Endothelial cell of umbilical vein (primary cell): ENCODE measurements around the gene DPP10.

Experiments used
- CTCF ChIP-seq, 2 donors: IDR thresholded peaks; 1 replicate in 1 of 2; 2 replicates in 1 of 2; pipeline ENCODE4 v1.5.1; 2011; ENCODE audit warnings: low read length in 2 of 2, mild to moderate bottlenecking in 2 of 2, moderate library complexity in 2 of 2, control low read depth in 1 of 2, inconsistent platforms in 1 of 2, low read depth in 1 of 2; ENCODE audit not compliant: insufficient read depth in 1 of 2; ENCODE audit errors: extremely low read depth in 1 of 2
- FOS ChIP-seq: IDR thresholded peaks from 2 replicates; pipeline ENCODE4 v1.6.1; 2011; ENCODE audit warnings: mild to moderate bottlenecking, low read length, moderate library complexity, borderline replicate concordance; ENCODE audit not compliant: insufficient read depth
- POLR2AphosphoS5 ChIP-seq: IDR thresholded peaks from 2 replicates; pipeline ENCODE4 v1.6.1; 2012; ENCODE audit warnings: low read depth, mild to moderate bottlenecking, control low read depth, low read length, moderate library complexity; ENCODE audit not compliant: insufficient read depth

GRCh38 chr2:115480741-115481140 is 1038.3 kb downstream of the DPP10 start:
- no peak for TF ChIP-seq CTCF (IDR thresholded peaks at IDR 0.05; ENCODE audit: extremely low read depth in 1 of 2, insufficient read depth in 1 of 2, low read depth in 1 of 2, low read length in 2 of 2)
- TF ChIP-seq FOS = no peak
- TF ChIP-seq POLR2AphosphoS5 = no peak
